Heart right ventricle (tissue), 16 donors: ENCODE results near the gene SLC7A6OS. TPM values are rescaled to one million over a fixed set of nuclear protein-coding genes. Genes with fewer than 3 reads are reported as not detected.

Source experiments
- ATAC-seq, 8 donors: fragments of 200-7000 bp; cut with Tn5 transposase; one replicate each; pipeline ENCODE4 v1.9.1; 2020; ENCODE audit warnings: mild to moderate bottlenecking in 8 of 8, moderate library complexity in 8 of 8, moderate number of reproducible peaks in 1 of 8
- DNase-seq, 2 donors: peaks; one replicate each; pipeline ENCODE4 v3.0.0-alpha.2; 2020
- H3K27ac ChIP-seq, 10 donors: fragments of 200-600 bp; sonication (generic) in 2 of 10; one replicate each; pipeline versions ENCODE4 v1.5.0 to v1.8.0; 2020 to 2022; ENCODE audit warnings: mild to moderate bottlenecking in 3 of 10
- H3K27me3 ChIP-seq, 7 donors: fragments of 200-600 bp; one replicate each; pipeline ENCODE4 v1.8.0; 2021 to 2022; ENCODE audit warnings: mild to moderate bottlenecking in 2 of 7
- H3K36me3 ChIP-seq, 9 donors: fragments of 200-600 bp; sonication (generic) in 1 of 9; one replicate each; pipeline versions ENCODE4 v1.5.0 to v1.8.0; 2020 to 2022; ENCODE audit warnings: mild to moderate bottlenecking in 2 of 9
- H3K4me1 ChIP-seq, 9 donors: fragments of 200-600 bp; sonication (generic) in 1 of 9; one replicate each; pipeline versions ENCODE4 v1.5.0 to v1.8.0; 2020 to 2022; ENCODE audit warnings: mild to moderate bottlenecking in 4 of 9
- H3K4me3 ChIP-seq, 10 donors: fragments of 200-600 bp; sonication (generic) in 2 of 10; one replicate each; pipeline versions ENCODE4 v1.5.0 to v1.8.0; 2020 to 2022; ENCODE audit warnings: mild to moderate bottlenecking in 7 of 10, moderate library complexity in 2 of 10
- H3K9me3 ChIP-seq, 11 donors: fragments of 200-600 bp in 10 of 11; sonication (generic) in 2 of 11; one replicate each; pipeline versions ENCODE4 v1.5.0 to v1.8.0; 2013 to 2022; ENCODE audit warnings: mild to moderate bottlenecking in 2 of 11, control low read depth in 1 of 11, moderate library complexity in 1 of 11
- CTCF ChIP-seq, 9 donors: fragments of 200-600 bp; sonication (generic) in 2 of 9; IDR thresholded peaks; one replicate each; pipeline versions ENCODE4 v1.5.0 to v1.8.0; 2021 to 2022; ENCODE audit warnings: antibody characterized with exemption in 9 of 9, mild to moderate bottlenecking in 5 of 9, moderate library complexity in 1 of 9
- WGBS, 2 donors: extraction: QIAGEN DNeasy Blood & Tissue Kit; methylation state at CpG; one replicate each; pipeline ENCODE4 v1.1.7; 2013; ENCODE audit warnings: inconsistent platforms in 1 of 2; 5-methylcytosine and 5-hydroxymethylcytosine counted together
- intact Hi-C, 10 donors: fragments of 100-400 bp; cut with DNase I; formaldehyde crosslinking; loops; one replicate each; pipeline versions ENCODE4 v1.11.1 to v1.14.2; 2022
- polyA plus RNA-seq, 2 donors: library from polyadenylated mRNA; stranded (reverse); fragments of 200-250 nt; gene quantifications; one replicate each; pipeline ENCODE4 v1.2.3, GENCODE V29; 2013
- total RNA-seq, 10 donors: library from RNA; stranded (reverse); fragmentation: NEBNext Ultra II Directional in 3 of 10; extraction: Animal tissue kit (Norgen Biotek cat#: 25700) in 3 of 10; gene quantifications; one replicate each; pipeline versions ENCODE4 v1.2.1 to v1.2.4, GENCODE V29; 2021 to 2023
- donor health status: Arrhythmogenic right ventricular cardiomyopathy.
- donor health status: ischemic (EF 13 %, LVEDD 7.1; RV severe dilation, severe dysfunction).
- donor health status: healthy with polysubstance abuse.
- donor health status: DM: no; HTN: yes; CAD: no.
- donor health status: DM: no; HTN: no; CAD: no.
- donor health status: ischemic (EF 25% LVEDD 6.9; RV normal size, moderate dysfunction).
- donor health status: ischemic (EF 25% LVEDD 5.7; RV mildly dilated, moderate dysfunction).
- donor health status: healthy.
- donor health status: DM: yes; HTN: yes; CAD: no.
- donor health status: Ischemic cardiomyopathy.
- donor health status: ischemic (EF 35%, LVEDD 5.7; RV mildly dilated, moderate dysfunction).
- donor health status: nonischemic (EF 11% LVEDD 7.7; RV severe dilation, severe dysfunction).
- donor health status: DM: yes; HTN: yes; CAD: no.
- donor health status: PGD.
- donor health status: ischemic (EF 29% LVEDD 5.4; RV normal size, mild dysfunction).
- donor health status: nonischemic (EF 23%, LVEDD 6.1; RV moderate dilation, normal function).

Gene SLC7A6OS
- total and polyA plus RNA-seq, 12 donors: 7.3 to 14.4 (median 12.3) TPM

- no peaks in the 10 kb centered on the region for H3K9me3 ChIP-seq
- intact Hi-C loops: no loop called here
- peaks cover 0 to 33% (median 6%) of the 10 kb centered on the region in 9 donors for H3K4me1 ChIP-seq
- peak overlapping the region in 1 of 10 donors; percentile 6 for H3K27ac ChIP-seq
- DNase-seq (no peak), ATAC-seq (no peak)
- WGBS, 2 donors: 81 to 90% methylated on average over 4 of the region's 4 CpGs
- peaks cover 0 to 96% (median 61%) of the 10 kb centered on the region in 9 donors for H3K36me3 ChIP-seq
- no peaks in the 10 kb centered on the region for H3K27me3 ChIP-seq
- no peak for TF ChIP-seq CTCF (IDR thresholded peaks at IDR 0.05)
- no peak overlapping the region for H3K4me3 ChIP-seq
Observed at GRCh38 chr16:68347605-68348004, 36.9 kb upstream of the SLC7A6OS start.

- DNase-seq: no peak
- WGBS, 2 donors: 89 to 90% methylated on average over 12 of the region's 12 CpGs
- no peaks in the 10 kb centered on the region for H3K27me3 ChIP-seq
- no peak overlapping the region for H3K27ac ChIP-seq
- H3K36me3 ChIP-seq: peaks cover 0 to 96% (median 61%) of the 10 kb centered on the region in 9 donors
- no peaks in the 10 kb centered on the region for H3K9me3 ChIP-seq
- peaks cover 0 to 33% (median 6%) of the 10 kb centered on the region in 9 donors for H3K4me1 ChIP-seq
- H3K4me3 ChIP-seq: no peak overlapping the region
- intact Hi-C loops: no loop called here
- no peak for ATAC-seq
- TF ChIP-seq CTCF (IDR thresholded peaks at IDR 0.05): no peak
Observed at GRCh38 chr16:68346892-68347480, 36.2 kb upstream of the SLC7A6OS start.

- no peaks in the 10 kb centered on the region for H3K9me3 ChIP-seq
- DNase-seq (no peak), ATAC-seq (peak in 3 of 8 donors; percentile 1 to 7 (median 6))
- no peak for TF ChIP-seq CTCF (IDR thresholded peaks at IDR 0.05)
- H3K4me3 ChIP-seq: no peak overlapping the region
- peak overlapping the region in 6 of 10 donors; percentile 10 to 75 (median 44) for H3K27ac ChIP-seq
- no peaks in the 10 kb centered on the region for H3K27me3 ChIP-seq
- WGBS, 2 donors: 94 to 95% methylated on average over 16 of the region's 16 CpGs
- intact Hi-C loops: no loop called here
- peaks cover 0 to 96% (median 56%) of the 10 kb centered on the region in 9 donors for H3K36me3 ChIP-seq
- peaks cover 0 to 40% (median 6%) of the 10 kb centered on the region in 9 donors for H3K4me1 ChIP-seq
Observed at GRCh38 chr16:68345958-68346635, 35.4 kb upstream of the SLC7A6OS start.

- intact Hi-C loops: no loop called here
- WGBS, 2 donors: 61 to 63% methylated on average over 11 of the region's 11 CpGs
- DNase-seq: peak in 1 of 2 donors; percentile 58
- peak; percentile 61 to 91 (median 78) for ATAC-seq
- Histone ChIP-seq H3K27ac (peak overlapping the region in 8 of 10 donors; percentile 10 to 75 (median 47)), H3K4me1 (peaks cover 0 to 41% (median 5%) of the 10 kb centered on the region in 9 donors), H3K9me3 (no peaks in the 10 kb centered on the region), H3K36me3 (peaks cover 0 to 96% (median 55%) of the 10 kb centered on the region in 9 donors), H3K4me3 (no peak overlapping the region), H3K27me3 (no peaks in the 10 kb centered on the region)
- no peak for TF ChIP-seq CTCF (IDR thresholded peaks at IDR 0.05)
Observed at GRCh38 chr16:68345351-68345810, 34.6 kb upstream of the SLC7A6OS start.
